Islet precursor cell (in vitro differentiated cells): Measurements from ENCODE around the gene DHFR.
"Not testable (repeated sequence)": the region's sequence is repeated elsewhere in the genome, so short reads cannot be mapped to it uniquely, and the experiment has no call there.

ENCODE experiments used
- DNase-seq: peaks from one replicate; pipeline ENCODE4 v3.0.0-alpha.2; 2018

DHFR gene

GRCh38 chr5:80592105-80592504, 62.7 kb downstream of the DHFR start:
- no peak for DNase-seq

GRCh38 chr5:80591352-80591751, 63.4 kb downstream of the DHFR start:
- no peak for DNase-seq

- DNase-seq: no peak
Measured at GRCh38 chr5:80590766-80591165, 64.0 kb downstream of the DHFR start.

- DNase-seq: no peak
Measured at GRCh38 chr5:80588858-80589540, 65.8 kb downstream of the DHFR start.

DNA sequence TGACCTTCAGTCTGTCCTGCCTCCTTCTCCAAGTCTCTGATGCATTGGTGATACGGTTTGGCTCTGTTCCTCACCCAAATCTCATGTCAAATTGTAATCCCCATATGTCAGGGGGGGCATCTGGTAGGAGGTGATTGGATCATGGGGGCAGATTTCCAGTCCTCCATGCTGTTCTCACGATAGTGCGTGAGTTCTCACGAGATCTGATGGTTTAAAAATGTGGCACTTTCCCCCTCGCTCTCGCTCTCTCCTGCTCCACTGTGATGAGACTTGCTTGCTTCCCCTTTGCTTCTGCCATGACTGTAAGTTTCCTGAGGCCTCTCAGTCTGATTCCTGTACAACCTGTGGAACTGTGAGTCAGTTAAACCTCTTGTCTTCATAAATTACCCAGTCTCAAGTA, 70.0 kb downstream of the DHFR start:
- DNase-seq: no peak

GRCh38 chr5:80580291-80580690, 74.5 kb downstream of the DHFR start:
- not testable (repeated sequence) for DNase-seq

DNA sequence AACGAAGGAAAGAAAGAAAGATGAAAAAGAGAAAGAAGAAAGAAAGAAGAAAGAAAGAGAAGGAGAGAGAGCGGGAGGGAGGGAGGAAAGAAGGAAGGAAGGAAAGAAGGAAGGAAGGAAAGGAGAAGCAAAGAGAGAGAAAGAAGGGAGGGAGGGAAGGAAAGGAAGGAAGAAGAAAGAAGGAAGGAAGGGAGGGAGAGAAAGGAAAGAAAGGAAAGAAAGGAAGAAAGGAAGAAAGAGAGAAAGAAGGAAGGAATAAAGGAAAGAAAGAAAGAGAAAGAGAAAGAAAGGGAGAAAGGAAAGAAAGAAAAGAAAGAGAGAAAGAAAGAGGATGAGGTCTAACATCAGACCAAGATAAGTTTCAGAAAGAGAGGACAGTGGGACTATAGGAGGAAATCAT, 75.7 kb downstream of the DHFR start:
- no peak for DNase-seq

DNA sequence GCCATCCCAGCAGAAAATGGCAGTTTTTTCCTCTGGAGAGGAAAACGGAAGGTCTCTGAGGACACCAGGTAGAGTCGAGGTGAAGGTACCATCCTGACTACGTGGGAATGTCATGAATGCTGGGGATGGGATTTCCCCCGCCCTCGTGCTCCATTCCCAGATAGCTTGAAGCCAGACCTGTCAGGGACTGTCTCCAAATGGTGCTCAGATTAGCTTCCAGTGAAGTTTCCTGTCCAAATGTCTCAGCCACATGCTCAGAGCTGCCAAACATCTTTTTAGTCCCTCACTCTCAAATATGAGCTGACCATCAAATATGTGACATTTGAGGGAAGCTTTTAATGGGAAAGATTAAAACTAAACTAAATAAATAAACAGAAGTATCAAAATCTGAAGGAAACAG, 77.1 kb downstream of the DHFR start:
- no peak for DNase-seq

DNA sequence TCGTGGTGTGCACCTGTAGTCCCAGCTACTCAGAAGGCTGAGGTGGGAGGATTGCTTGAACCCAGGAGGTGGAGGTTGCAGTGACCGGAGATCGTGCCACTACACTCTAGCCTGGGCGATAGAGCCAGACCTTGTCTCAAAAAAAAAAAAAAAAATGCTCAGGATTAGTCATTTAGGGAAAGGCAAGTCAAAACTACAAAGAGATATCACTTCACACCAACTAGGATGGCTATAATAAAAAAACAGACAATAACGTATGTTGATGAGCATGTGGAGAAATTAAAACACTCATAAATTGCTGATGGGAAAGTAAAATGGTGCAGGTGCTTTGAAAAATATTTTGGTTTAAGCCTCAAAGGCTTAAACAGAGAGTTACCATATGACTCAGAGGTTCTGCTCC, 78.4 kb downstream of the DHFR start:
- DNase-seq: no peak
